OCI-LY1 (cell line): ENCODE data around the gene CFAP61.

Experiments
- CTCF ChIP-seq: fragments of 200-600 bp; sonication (generic), shearing (Covaris generic); IDR thresholded peaks from 2 replicates; pipeline ENCODE4 v1.5.1; 2017; ENCODE audit warnings: mild to moderate bottlenecking, antibody characterized with exemption, low read length, moderate library complexity, mixed read lengths
- EZH2 ChIP-seq: fragments of 200-600 bp; sonication (generic), shearing (Covaris generic); IDR thresholded peaks from 2 replicates; pipeline ENCODE4 v1.8.0; 2017; ENCODE audit warnings: borderline replicate concordance, mixed run types, mild to moderate bottlenecking, antibody characterized with exemption, low read length, moderate library complexity, mixed read lengths

GRCh38 chr20:20233041-20233514, 180.7 kb downstream of the CFAP61 start:
- TF ChIP-seq CTCF = no peak
- TF ChIP-seq EZH2 = no peak
